8988T (cell line): ENCODE results near the gene CHCHD10.

Source experiments
- DNase-seq: peaks from one replicate; pipeline ENCODE4 v3.0.0; 2011

Gene CHCHD10

DNA sequence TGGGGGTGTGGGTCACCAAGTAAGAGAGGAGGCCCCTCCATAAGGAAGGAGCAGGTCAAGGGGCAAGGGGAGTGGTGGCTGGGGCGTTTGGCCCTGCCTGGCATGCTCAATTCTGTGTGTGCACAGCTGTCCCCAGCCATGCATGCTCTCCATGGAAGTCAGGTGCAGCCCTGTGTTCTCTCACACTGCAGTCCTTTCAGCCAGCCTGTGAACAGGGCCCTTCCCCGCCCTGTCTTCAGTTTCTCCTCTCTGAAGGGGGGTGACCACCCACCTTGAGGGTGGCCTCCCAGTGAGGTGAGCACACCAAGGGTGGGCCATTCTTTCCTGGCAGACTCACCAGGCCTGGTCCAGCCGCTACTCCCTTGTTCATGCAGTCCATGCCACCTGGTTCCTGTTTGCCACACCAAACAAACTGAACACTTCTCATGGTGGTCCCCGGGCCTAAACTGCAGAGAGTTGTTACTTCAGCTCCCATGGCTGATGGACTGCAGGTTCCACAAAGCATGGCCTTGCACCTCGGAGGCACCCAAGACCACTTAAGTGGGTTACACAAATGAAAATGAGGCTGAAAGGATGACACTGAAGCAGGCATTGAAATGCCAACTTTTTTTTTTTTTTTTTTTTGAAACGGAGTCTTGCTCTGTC lies 1.7 kb upstream of the CHCHD10 start:
- no peak for DNase-seq

GRCh38 chr22:23767303-23767672 lies 484 bp downstream of the CHCHD10 start:
- no peak for DNase-seq

DNA sequence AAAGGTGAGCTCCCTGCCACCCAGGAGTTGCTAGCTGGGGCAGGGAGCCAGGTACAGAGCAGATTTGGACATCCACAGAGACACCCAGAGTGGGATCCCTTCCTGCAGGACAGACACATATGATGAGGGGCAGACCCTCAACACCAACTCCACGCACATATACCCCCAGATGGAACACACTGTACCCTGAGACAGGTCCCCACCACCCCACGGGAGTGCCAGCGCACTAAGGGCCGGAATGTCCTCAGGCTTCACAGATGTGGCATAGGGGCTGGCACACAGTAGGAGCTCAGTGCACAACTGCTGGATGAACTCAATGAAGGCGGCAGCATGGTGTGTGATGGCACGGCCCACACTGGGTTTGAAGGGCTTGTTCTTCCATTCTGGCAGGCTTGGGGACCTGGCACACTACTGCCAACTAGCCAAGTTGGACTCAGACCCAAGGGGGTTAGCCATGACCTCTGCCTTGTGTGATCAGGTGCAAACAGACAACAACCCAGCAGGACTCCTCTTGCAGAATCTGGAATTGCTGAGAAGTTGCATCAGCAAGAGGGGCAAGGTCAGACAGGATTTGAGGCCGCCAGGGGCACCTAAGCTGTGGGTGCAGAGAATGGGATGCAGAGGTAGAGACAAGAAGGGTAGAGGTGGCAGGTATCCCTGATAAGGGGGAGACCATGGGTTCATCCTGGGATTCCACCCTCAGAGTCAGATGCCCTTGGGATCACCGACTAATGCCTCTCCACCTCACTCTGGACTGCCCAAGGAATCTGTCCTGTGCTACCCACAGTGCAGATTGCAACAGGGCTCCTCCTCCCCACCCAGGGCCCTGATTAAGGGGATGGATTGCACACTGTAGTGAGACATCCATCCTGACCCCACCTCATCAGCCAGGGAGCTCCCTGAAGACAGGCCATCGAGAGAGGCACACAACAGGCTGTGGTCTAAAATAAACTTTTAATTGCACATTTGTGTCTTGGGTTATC lies 2.6 kb downstream of the CHCHD10 start:
- DNase-seq: no peak

GRCh38 chr22:23763954-23764353 lies 3.8 kb downstream of the CHCHD10 start:
- DNase-seq: no peak

DNA sequence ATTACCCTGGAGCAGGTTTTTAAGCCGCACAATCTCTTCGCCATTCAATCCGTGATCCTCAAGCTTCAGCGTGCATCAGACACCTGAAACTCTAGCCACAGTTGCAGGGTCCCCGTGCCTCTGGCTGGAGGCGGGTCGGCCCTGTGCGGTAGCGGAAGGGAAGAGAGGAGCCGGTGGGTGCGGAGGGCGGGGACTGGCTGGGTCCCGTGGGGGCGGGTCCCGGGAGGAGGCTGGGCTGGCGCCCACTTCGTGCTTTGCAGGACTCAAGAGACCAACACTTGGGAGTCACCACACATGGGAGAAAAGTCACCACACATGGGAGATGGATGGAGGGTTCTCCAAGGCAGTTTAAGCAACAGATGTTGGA lies 4.2 kb downstream of the CHCHD10 start:
- DNase-seq: no peak

GRCh38 chr22:23762842-23763578 lies 4.8 kb downstream of the CHCHD10 start, which contains the start of gene C22orf15:
TSS of gene C22orf15 (plus strand) at chr22:23762990. CDS start at chr22:23763307, 317 bp downstream.
- no peak for DNase-seq

GRCh38 chr22:23760056-23760455 lies 7.7 kb downstream of the CHCHD10 start:
- no peak for DNase-seq

GRCh38 chr22:23759566-23759965 lies 8.2 kb downstream of the CHCHD10 start:
- DNase-seq: no peak

GRCh38 chr22:23756891-23757290 lies 10.9 kb downstream of the CHCHD10 start:
- DNase-seq: no peak

DNA sequence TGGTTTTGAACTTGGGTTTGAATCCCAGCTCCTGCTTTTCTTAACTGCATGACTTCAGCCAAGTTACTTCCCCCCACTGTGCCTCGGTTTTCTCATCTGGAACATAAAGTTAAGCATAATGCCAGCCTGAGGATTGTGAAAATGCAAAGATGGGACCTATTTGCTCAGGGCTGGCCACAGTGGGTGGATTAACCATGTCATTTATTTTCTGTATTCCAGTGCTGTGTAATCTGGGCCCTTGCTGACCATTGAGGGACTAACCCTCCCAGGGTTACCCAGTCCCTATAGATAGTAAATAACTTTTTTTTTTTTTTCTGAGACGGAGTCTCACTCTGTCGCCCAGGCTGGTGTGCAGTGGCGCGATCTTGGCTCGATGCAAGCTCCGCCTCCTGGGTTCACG lies 12.1 kb downstream of the CHCHD10 start:
- no peak for DNase-seq

- DNase-seq: no peak
Measured at GRCh38 chr22:23754980-23755636, 12.7 kb downstream of the CHCHD10 start.

- no peak for DNase-seq
Measured at GRCh38 chr22:23754220-23754919, 13.4 kb downstream of the CHCHD10 start, which contains the start of gene VPREB3. TSS of gene VPREB3 (minus strand) at chr22:23754425. CDS start at chr22:23754363, 62 bp downstream.

GRCh38 chr22:23753385-23753784 lies 14.4 kb downstream of the CHCHD10 start:
- no peak for DNase-seq

GRCh38 chr22:23752750-23753149 lies 15.0 kb downstream of the CHCHD10 start:
- no peak for DNase-seq

DNA sequence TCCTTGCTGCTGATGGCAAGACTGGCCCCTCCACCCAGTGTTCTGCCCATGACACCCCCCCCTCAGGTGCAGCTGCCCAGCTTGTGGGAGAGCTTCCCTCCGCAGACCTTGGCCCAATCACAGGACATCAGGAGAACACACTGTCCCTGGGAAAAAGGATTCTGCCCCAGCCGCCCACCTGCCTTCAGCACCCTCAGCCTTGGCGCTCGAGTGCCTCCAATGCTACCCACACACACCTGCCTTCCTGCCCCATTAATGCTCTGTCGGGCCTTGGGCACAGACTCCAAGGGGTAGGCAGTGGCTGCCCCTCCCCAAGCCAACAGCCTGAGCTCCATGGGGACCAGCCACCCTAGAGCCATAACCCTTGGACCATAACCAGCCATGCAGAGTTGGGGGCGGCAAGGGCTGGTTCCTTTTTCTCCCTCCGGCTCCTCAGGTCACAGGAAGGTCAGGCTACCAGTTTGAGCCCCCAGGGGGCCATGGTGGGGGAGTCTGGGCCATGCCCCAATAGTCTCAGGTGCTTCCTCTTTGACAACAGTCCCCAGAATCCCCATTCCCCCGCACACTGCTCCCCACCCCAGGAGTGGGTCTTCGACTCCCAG lies 15.6 kb downstream of the CHCHD10 start:
- DNase-seq: no peak

- no peak for DNase-seq
Measured at GRCh38 chr22:23751441-23751996, 16.3 kb downstream of the CHCHD10 start.

DNA sequence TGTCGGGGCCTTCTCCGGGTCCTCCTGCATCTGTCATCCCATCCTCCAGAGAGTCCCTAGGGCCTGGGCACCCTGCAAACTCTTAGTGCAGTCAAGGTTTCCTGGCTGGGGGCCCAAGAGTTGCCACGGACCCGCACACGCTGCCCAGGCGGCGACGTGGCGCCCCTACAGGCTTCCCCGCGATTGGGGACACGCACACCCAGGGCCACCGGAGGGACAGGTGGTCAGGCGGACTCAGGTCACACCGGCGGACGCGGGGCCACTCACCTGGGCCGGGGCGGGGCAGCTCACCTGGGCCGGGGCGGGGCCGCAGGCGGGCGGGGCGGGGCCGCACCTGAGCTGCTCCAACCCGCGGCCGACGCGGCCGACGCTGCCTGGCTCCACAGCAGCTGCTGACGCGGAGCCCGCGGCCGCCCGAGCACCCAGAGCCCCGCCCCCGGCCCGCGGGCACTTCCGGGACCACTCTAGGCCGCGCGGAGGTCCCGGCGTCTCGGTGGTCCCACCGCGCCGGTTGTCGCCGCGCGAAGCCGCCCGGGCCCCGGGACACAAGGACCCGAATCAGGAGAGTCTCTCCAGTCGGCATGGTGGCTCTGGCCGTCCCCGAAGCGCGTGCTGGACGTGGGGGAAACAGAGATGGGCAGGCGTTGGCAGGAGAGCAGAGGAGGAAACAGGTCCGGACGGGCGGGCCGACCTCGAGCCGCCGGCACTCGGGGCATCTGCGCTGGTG lies 16.9 kb downstream of the CHCHD10 start, which contains the start of gene ZNF70:
Gene ZNF70, minus strand, starts transcription at position 399 of the 727 bp plus-strand sequence. CDS start 5,972 bp downstream, outside the sequence.
- DNase-seq: peak; percentile 82

DNA sequence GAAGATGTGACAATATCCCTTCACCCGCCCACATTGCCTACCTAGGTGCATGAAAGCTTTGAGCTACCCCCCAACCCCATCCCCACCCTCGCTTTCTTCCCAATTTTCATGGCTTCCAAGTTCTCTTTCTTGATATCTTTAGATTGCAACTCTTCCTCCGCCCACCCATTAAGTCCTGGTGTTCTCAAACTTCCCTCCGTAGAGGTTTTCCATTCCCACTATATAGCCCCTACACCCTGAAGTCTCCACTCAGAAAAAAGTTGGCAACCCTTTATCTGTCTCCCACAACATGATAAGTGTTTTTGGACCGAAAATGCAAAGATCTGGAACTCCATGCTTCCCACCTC lies 17.4 kb downstream of the CHCHD10 start:
- no peak for DNase-seq

DNA sequence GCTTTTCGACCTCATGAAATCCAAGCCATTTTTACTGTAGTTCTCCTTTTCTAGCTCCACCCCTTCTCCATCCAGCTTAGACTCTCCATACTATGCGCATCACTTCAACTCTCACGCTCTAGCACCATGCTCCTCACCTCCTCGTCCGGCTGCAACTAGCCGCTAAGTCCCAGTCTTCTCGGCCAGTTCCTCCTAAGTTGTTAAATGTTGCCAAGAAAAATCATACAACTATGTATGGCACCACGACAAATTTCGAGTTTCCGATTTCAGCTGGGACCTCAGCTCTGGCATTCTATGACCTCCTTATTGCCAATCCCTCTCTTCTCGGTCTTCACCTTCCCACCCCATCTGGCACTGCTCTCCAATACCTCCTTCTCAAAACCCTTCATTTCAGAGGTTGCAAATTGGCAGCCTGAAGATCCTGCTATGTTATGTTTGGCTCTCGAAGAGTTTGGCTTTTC lies 17.9 kb downstream of the CHCHD10 start:
- DNase-seq: no peak

DNA sequence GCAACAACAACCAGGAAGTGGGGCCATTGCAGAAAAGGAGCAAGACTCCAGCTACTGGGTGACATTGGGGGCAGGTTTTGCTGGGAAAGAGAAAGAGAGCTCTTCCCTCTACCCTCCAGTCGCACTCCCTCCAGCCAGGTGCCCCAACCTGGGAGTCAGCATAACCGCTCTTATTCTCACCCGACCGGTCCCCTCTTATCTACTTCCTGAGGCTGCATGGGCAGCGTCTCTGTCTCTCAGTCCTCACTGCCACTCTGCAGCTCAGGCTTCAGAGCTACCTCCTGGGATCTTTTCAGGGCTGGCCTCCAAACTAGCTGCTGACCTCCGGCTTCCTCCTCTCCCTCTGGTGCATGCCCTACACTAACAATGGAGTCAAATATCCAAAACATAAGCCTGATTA lies 22.0 kb downstream of the CHCHD10 start:
- no peak for DNase-seq
